8988T (cell line): Measurements from ENCODE around the gene SPRR1A.
"Not testable (repeated sequence)": the region's sequence is repeated elsewhere in the genome, so short reads cannot be mapped to it uniquely, and the experiment has no call there.

Experiments used
- DNase-seq: peaks from one replicate; pipeline ENCODE4 v3.0.0; 2011

Gene SPRR1A

GRCh38 chr1:152976688-152977087 is 7.2 kb upstream of the SPRR1A start:
- DNase-seq, result no peak

- no peak for DNase-seq
These were observed 6.3 kb upstream of the SPRR1A start for GRCh38 chr1:152977614-152978013.

GRCh38 chr1:152980676-152981075 is 3.2 kb upstream of the SPRR1A start:
- no peak for DNase-seq

GRCh38 chr1:152981146-152981871 is 2.6 kb upstream of the SPRR1A start:
- no peak for DNase-seq

DNA sequence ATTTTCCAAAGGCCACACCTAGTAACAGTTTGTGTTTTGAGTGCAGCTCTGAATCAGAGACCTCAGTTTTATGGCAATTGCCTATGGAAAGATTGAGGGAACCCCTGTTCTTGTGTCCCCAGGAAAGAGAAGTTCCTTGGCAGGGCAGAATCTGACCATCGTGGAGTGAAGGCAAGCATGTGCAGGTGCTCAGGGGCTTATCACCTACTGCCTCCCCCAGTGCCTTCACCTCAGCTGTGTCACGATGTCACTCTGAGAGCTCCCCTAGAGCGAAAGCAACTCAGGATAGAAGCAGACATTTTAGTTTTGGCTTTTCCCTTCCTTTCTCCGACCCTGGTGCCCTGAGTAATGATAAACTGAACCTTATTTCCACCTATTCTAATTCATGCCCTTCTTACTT is 1.8 kb upstream of the SPRR1A start:
- no peak for DNase-seq

- no peak for DNase-seq
These were observed 647 bp upstream of the SPRR1A start for GRCh38 chr1:152983234-152983633.

DNA sequence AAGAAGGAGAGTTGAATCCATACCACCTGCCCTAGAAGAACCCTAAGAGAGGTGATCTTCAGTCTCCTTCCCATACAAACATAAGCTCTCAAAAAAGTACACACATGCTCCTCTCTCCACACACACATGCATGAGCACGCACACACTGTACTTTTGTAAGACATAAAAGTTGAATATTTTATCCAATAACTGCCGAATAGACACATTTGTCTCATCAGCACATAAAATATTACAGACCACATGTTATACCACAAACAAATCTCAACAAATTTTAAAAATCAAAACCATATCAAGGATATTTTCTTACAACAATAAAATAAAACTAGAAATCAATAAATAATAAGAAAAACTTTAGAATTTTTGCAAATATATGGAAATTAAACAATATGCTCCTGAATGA is 2.7 kb downstream of the SPRR1A start:
- no peak for DNase-seq

DNA sequence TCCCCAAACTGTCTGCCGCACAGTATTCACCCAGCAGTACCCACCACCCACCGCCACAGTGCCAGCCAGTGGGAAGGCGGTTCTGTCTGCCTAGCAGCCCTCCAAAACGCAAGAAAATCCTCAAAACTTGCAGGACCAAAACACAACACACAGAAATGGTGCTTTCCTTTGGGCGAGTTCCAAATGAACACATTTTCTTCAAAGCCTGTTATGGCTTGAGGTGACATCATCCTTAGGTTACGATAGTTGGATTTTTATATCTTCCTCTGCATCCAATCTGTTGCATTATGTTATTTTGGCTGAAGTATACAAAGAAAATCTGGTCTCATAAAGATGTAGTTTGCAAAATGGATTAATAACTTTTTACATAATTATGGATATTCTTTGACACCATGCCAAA is 9.3 kb downstream of the SPRR1A start:
- DNase-seq, result no peak

DNA sequence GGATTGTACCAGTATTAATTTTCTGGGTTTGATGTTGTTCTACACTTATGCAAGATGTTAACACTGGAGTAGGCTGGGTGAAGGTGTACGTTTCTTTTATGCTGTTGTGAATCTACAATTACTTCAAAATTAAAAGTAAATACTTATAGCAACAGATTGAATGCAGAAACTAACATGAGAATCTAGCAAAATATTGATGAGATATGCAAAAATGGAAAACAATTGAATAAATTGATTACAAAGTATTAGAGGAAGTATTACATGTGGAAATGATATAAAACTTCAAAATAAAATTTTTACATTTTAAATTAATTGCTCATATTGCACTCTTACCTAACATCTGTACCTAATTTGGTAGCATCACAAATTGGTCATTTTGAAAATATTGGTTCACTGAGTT is 12.0 kb downstream of the SPRR1A start:
- no peak for DNase-seq

DNA sequence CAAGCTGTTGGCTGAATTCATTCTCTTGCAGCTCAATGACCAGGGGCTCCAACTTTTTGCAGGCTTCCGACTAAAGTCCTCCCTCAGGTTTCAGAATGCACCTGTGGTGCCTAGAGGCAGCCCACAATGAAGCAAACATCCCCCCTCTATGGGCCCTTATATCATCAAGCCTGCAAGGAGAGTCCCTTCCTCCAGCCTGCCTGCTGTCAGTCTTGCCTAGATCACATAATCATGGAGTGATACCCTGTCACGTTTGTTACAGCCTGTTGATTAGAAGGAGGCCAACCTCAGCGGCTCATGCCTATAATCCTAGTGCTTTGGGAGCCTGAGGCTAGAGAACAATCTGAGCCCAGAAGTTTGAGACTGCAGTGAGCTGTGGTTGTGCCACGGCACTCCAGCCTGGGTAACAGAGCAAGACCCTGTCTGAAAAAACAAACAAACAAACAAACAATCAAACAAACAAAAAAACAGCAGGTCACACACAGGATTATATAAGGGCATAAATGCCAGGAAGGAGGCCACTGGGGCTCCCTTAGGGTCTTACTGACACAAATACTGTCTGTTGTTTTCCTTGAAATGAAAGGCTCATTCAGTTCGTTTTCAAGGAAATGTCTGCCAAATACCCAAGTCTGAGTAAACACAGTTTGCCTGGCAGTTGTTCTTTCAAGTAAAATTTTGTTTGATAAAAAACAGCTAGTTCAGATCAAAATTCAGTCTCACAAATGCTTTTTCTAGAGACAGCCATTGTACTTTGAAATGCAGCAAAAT is 12.9 kb downstream of the SPRR1A start:
- DNase-seq, result no peak

GRCh38 chr1:152997901-152998300 is 14.0 kb downstream of the SPRR1A start:
- DNase-seq, result no peak

DNA sequence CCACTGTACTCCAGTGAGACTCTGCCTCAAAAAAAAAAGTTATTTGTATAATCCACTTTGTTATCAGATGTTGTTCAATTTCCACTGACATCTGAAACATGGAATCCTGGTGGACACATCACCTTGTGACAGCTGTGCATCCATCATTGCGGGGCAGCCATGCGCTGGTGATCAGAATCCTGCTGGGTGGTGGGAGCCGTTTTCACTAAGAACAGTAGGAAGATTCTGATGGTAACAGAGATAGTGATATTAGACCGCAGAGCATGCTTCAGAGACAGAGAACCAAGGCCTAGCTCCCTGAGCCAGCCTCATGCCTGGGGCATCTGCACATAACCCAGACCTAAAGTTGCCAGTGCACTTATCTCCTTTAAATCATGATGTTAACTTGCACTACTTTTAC is 14.6 kb downstream of the SPRR1A start:
- no peak for DNase-seq

- no peak for DNase-seq
These were observed 15.9 kb downstream of the SPRR1A start for GRCh38 chr1:152999818-153000217.

DNA sequence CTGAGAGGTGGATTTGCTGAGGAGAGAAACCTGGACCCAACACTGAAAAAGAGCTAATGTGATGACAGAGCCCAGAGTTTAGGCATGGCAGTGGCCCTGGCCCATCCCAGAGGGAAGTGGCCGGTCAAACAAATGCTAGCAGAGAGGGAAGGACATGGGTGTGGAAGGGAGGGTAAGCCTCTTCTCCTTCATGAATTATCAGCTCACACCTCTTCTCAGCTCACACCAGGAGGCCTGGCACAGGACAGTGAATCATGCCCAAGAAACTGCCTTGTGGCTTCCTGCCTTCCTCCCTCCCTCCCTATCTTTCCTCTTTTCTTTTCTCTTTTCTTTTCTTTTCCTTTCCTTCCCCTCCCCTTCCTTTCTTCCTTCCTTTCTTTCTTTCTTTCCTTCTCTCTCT is 16.4 kb downstream of the SPRR1A start:
- DNase-seq, result no peak

DNA sequence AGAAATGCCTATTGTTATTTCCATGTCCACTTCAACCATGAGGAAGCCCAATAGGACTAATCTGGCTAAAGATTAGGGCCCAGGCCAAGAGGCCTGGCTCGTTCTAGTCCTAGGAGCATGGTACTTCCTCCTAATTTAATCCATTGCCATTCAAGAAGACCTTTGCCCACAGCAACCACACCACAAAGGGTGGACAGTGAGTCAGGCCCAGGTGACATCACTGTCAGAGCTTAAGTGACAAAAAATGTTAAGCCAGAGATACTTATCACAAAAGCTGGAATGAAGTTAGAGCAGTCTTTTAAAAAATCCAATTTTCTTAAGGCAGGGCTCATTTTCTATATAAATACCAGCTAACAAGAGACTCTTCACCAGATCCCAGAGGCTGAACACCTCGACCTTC is 17.5 kb downstream of the SPRR1A start, which contains the start of gene SPRR3:
SPRR3 (plus strand) TSS at position 368 of the 400 bp plus-strand sequence. CDS start 1,272 bp downstream, outside the sequence.
- no peak for DNase-seq

- DNase-seq, result not testable (repeated sequence)
These were observed 27.4 kb downstream of the SPRR1A start for GRCh38 chr1:153011235-153011758.

- not testable (repeated sequence) for DNase-seq
These were observed 37.9 kb downstream of the SPRR1A start for GRCh38 chr1:153021829-153022228.

GRCh38 chr1:153022340-153022739 is 38.5 kb downstream of the SPRR1A start:
- DNase-seq, result not testable (repeated sequence)

GRCh38 chr1:153023109-153023508 is 39.2 kb downstream of the SPRR1A start:
- no peak for DNase-seq

- DNase-seq, result no peak
These were observed 40.5 kb downstream of the SPRR1A start for GRCh38 chr1:153024413-153024812.

DNA sequence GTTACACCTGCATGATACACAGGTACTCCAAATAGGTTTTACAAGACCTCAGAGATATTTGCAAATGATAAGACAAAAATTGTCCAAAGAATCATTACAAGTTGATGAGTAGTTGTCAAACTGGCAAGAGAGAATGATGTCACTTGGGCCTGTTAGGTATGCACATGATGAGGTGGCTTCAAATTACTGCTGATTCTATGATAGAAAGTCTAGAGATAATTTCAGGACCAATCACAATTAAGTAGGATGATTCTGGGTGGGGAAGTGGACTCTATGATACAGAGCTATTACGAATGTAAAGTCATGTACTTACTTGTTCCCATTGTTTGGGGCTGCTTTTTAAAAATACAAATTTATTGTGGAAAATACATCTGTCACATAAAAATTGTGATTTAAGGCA is 41.9 kb downstream of the SPRR1A start:
- no peak for DNase-seq

DNA sequence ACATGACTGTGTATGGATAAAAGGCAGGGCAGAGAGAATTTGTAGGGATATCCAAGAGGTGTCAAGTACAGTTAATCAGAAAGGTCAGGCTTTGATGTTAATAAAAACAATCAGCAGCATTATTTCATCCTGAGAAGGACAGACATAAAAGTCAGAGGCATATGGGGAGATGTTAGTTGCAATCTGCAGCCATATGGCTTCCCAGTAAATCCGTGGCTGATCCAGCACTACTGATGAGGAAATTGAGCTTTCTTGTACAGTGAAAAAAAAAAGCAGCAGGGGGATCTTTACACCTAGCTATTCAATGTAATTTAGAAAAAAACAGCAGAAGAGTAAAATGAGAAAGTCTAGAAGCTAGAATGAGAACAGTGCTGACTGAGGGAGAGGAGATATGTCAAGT is 44.9 kb downstream of the SPRR1A start:
- no peak for DNase-seq

- DNase-seq, result no peak
These were observed 47.0 kb downstream of the SPRR1A start, which contains the start of gene SPRR1B for GRCh38 chr1:153030895-153031294. TSS of gene SPRR1B (plus strand) at chr1:153031203. CDS start at chr1:153032346, 1,143 bp downstream.

DNA sequence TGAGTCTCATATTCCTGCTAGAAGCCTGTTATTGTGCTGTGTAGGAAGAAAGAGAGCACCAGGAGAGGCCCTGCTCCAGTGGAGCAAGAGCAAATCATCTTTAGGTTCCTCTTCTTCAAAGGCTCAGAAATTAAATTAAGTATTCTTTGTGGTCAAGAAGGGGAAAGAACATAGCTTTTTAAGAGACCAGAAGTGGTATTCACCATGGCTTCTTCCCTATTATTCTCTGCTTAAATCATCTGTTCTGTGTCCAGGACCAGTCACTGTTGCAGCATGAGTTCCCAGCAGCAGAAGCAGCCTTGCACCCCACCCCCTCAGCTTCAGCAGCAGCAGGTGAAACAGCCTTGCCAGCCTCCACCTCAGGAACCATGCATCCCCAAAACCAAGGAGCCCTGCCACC is 48.2 kb downstream of the SPRR1A start:
- DNase-seq, result no peak
